Measurements from ENCODE around the gene LRCH4. TPM values are rescaled to one million over a fixed set of nuclear protein-coding genes. Genes with fewer than 3 reads are reported as not detected.
"Not testable (repeated sequence)": the region's sequence is repeated elsewhere in the genome, so short reads cannot be mapped to it uniquely, and the experiment has no call there.

Gene LRCH4
- total RNA-seq, 1 donor from 2014 or later: 3.9 TPM

DNA sequence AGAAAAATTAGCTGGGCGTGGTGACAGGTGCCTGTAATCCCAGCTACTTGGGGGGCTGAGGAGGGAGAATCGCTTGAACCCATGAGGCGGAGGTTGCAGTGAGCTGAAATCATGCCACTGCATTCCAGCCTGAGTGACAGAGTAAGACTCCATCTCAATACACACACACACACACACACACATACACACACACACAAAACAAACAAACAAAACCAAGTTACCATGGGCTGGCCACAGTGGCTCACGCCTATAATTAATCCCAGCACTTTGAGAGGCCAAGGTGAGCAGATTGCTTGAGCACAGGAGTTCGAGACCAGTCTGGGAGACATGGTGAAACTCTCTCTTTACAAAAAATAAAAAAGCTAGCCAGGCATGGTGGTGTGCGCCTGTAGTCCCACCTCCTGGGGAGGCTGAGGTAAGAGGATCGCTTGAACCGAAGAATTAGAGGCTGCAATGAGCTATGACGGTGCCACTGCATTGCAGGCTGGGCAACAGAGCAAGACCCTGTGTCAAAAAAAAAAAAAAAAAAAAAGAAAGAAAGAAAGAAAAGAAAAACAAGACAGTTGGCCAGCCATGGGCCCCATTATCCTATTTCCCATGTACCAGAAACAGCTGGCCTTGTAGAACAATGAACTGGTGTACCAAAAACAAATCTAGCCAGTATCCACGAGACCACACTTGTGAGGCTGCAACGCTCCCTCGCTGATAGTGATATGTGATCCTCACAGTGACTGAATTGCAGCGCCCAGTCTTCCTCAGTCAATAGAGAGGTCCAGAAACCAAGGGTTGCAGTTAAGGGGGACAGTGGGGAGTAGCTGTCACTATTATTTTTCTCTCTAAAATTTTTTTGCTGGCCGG, 53.5 kb downstream of the LRCH4 start:
- no peaks in the 10 kb centered on the region for H3K36me3 ChIP-seq (ENCODE audit: control insufficient read depth, insufficient read depth, low read length)
- TF ChIP-seq, protein P1, sequence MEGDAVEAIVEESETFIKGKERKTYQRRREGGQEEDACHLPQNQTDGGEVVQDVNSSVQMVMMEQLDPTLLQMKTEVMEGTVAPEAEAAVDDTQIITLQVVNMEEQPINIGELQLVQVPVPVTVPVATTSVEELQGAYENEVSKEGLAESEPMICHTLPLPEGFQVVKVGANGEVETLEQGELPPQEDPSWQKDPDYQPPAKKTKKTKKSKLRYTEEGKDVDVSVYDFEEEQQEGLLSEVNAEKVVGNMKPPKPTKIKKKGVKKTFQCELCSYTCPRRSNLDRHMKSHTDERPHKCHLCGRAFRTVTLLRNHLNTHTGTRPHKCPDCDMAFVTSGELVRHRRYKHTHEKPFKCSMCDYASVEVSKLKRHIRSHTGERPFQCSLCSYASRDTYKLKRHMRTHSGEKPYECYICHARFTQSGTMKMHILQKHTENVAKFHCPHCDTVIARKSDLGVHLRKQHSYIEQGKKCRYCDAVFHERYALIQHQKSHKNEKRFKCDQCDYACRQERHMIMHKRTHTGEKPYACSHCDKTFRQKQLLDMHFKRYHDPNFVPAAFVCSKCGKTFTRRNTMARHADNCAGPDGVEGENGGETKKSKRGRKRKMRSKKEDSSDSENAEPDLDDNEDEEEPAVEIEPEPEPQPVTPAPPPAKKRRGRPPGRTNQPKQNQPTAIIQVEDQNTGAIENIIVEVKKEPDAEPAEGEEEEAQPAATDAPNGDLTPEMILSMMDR (IDR thresholded peaks at IDR 0.05; ENCODE audit: insufficient read depth, low read length, severe bottlenecking): no peak
- FAIRE-seq (no peak), DNase-seq (ENCODE audit: low read depth) (no peak)
- H3K27me3 ChIP-seq (ENCODE audit: control insufficient read depth, insufficient read depth, low read length): no peaks in the 10 kb centered on the region
- H3K4me3 ChIP-seq (ENCODE audit: low read depth, low read length): no peak overlapping the region

DNA sequence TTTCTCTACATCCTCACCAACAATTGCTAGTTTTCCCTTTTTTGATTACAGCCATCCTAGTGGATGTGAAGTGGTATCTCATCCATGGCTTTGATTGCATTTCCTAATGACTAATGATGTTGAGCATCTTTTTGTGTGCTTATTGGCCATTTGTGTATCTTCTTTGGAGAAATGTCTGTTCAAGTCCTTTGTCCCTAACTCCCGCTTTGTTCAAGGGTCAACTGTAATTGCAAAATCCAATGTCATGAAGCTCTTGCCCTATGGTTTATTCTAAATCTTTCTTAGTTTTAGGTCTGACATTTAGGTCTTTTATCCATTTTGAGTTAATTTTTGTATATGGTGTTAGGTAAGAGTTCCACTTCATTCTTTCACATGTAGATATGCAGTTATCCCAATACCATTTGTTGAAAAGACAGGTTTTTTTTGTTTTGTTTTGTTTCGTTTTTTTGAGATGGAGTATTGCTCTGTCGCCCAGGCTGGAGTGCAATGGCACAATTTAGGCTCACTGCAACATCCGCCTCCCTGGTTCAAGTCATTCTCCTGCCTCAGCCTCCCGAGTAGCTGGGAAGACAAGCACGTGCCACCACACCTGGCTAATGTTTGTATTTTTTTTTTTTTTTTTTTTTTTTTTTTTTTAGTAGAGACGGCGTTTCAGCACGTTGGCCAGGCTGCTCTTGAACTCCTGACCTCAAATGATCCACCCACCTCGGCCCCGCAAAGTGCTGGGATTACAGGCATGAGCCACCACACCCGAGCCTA, 57.6 kb downstream of the LRCH4 start:
- not testable (repeated sequence) for FAIRE-seq; DNase-seq (ENCODE audit: low read depth); H3K27me3 ChIP-seq (ENCODE audit: control insufficient read depth, insufficient read depth, low read length); H3K36me3 ChIP-seq (ENCODE audit: control insufficient read depth, insufficient read depth, low read length); H3K4me3 ChIP-seq (ENCODE audit: low read depth, low read length)

Other genes with a start within 250 kb of the LRCH4 start
- gene PILRB, start 228.0 kb downstream of the LRCH4 start, total RNA-seq: 5.5 and 7.8 TPM in 2 replicates
- 0.13 TPM in 1 of 2 replicates, not detected in the other for gene PILRA, start 212.6 kb downstream of the LRCH4 start, total RNA-seq
- 1.3 and 2.0 TPM in 2 replicates for gene ZCWPW1, start 157.4 kb downstream of the LRCH4 start, total RNA-seq
- 18.7 and 20.7 TPM in 2 replicates for gene MEPCE, start 156.3 kb downstream of the LRCH4 start, total RNA-seq
- 32.8 and 34.2 TPM in 2 replicates for gene PPP1R35, start 149.6 kb downstream of the LRCH4 start, total RNA-seq
- 0.38 and 0.53 TPM in 2 replicates for gene SPACDR, start 121.9 kb downstream of the LRCH4 start, total RNA-seq
- 7.6 and 12.7 TPM in 2 replicates for gene TSC22D4, start 106.9 kb downstream of the LRCH4 start, total RNA-seq
- under 0.01 and 0.64 TPM in 2 replicates for gene NYAP1, start 102.2 kb downstream of the LRCH4 start, total RNA-seq
- gene AGFG2, start 46.9 kb downstream of the LRCH4 start, total RNA-seq: 1.3 and 2.3 TPM in 2 replicates
- not detected in 2 replicates for gene SAP25, start 12.2 kb downstream of the LRCH4 start, total RNA-seq
- 0.38 and 0.53 TPM in 2 replicates for gene FBXO24, start 199 bp upstream of the LRCH4 start, total RNA-seq
- gene PCOLCE, start 16.2 kb upstream of the LRCH4 start, total RNA-seq: 0.38 and 0.53 TPM in 2 replicates
- gene MOSPD3, start 26.4 kb upstream of the LRCH4 start, total RNA-seq: 1.8 and 1.9 TPM in 2 replicates
- gene TFR2, start 55.4 kb upstream of the LRCH4 start, total RNA-seq: 0.13 TPM in 1 of 2 replicates, not detected in the other
- not detected in 2 replicates for gene ACTL6B, start 70.3 kb upstream of the LRCH4 start, total RNA-seq
- 66.1 and 88.7 TPM in 2 replicates for gene GNB2, start 87.6 kb upstream of the LRCH4 start, total RNA-seq
- 9.9 and 14.2 TPM in 2 replicates for gene GIGYF1, start 108.1 kb upstream of the LRCH4 start, total RNA-seq
- 33.8 and 40.8 TPM in 2 replicates for gene POP7, start 120.0 kb upstream of the LRCH4 start, total RNA-seq
- gene EPO, start 134.3 kb upstream of the LRCH4 start, total RNA-seq: not detected in 2 replicates
- not detected in 2 replicates for gene ZAN, start 147.5 kb upstream of the LRCH4 start, total RNA-seq
- 104 and 153 TPM in 2 replicates for gene EPHB4, start 241.4 kb upstream of the LRCH4 start, total RNA-seq

Data from bronchial epithelial cell (primary cell).